ENCODE measurements around the gene RBM47. TPM values are rescaled to one million over a fixed set of nuclear protein-coding genes. Genes with fewer than 3 reads are reported as not detected.

RBM47 gene
- total RNA-seq, 1 donor from 2014 or later: 0.11 TPM

DNA sequence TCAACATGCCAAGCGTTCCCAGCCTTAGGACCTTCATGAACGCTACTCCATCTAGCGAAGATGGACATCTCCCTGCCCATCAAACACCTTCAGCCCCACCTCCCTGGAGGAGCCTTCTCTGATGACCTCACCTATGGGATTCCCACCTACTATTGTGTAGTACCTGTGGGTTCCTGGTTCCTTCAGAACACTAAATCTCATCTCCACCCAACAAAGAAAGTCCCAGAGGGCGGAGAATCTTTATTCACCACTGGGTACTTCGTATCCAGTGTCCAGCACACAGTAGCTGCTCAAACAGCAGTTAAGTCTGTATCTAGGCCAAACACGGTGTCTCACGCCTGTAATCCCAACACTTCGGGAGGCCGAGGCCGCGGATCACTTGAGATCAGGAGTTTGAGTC, 10.1 kb downstream of the RBM47 start:
- Mint-ChIP-seq H3K27me3 (ENCODE audit: unreplicated experiment) (peaks cover 2% of the 10 kb centered on the region), H3K4me1 (ENCODE audit: unreplicated experiment) (peaks cover 5% of the 10 kb centered on the region), H3K4me3 (ENCODE audit: unreplicated experiment) (no peak overlapping the region), H3K27ac (ENCODE audit: unreplicated experiment) (no peak overlapping the region), H3K9me3 (ENCODE audit: unreplicated experiment) (peaks cover 3% of the 10 kb centered on the region), H3K36me3 (ENCODE audit: unreplicated experiment) (no peaks in the 10 kb centered on the region)
- no peak for DNase-seq (ENCODE audit: extremely low spot score, unreplicated experiment)
- TF ChIP-seq, protein P1, sequence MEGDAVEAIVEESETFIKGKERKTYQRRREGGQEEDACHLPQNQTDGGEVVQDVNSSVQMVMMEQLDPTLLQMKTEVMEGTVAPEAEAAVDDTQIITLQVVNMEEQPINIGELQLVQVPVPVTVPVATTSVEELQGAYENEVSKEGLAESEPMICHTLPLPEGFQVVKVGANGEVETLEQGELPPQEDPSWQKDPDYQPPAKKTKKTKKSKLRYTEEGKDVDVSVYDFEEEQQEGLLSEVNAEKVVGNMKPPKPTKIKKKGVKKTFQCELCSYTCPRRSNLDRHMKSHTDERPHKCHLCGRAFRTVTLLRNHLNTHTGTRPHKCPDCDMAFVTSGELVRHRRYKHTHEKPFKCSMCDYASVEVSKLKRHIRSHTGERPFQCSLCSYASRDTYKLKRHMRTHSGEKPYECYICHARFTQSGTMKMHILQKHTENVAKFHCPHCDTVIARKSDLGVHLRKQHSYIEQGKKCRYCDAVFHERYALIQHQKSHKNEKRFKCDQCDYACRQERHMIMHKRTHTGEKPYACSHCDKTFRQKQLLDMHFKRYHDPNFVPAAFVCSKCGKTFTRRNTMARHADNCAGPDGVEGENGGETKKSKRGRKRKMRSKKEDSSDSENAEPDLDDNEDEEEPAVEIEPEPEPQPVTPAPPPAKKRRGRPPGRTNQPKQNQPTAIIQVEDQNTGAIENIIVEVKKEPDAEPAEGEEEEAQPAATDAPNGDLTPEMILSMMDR (IDR thresholded peaks at IDR 0.05): no peak

DNA sequence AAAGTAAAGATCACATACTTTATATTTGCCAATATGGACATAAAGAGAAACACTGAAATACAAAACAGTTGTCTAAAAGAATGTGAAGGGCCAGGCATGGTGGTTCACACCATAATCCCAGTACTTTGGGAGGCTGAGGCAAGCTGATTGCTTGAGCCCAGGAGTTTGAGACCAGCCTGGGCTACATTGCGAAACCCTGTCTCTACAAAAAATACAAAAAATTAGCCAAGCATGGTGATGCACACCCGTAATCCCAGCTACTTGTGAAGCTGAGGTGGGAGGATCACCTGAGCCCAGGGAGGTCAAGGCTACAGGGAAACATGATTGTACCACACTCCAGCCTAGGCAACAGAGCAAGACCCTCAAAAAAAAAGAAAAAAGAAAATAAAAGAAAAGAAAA, 11.8 kb downstream of the RBM47 start:
- Mint-ChIP-seq H3K4me1 (ENCODE audit: unreplicated experiment) (peaks cover 5% of the 10 kb centered on the region), H3K36me3 (ENCODE audit: unreplicated experiment) (no peaks in the 10 kb centered on the region), H3K4me3 (ENCODE audit: unreplicated experiment) (no peak overlapping the region), H3K27me3 (ENCODE audit: unreplicated experiment) (peaks cover 1% of the 10 kb centered on the region), H3K27ac (ENCODE audit: unreplicated experiment) (no peak overlapping the region), H3K9me3 (ENCODE audit: unreplicated experiment) (peaks cover 3% of the 10 kb centered on the region)
- TF ChIP-seq, protein P1 (IDR thresholded peaks at IDR 0.05): no peak
- DNase-seq (ENCODE audit: extremely low spot score, unreplicated experiment): no peak

DNA sequence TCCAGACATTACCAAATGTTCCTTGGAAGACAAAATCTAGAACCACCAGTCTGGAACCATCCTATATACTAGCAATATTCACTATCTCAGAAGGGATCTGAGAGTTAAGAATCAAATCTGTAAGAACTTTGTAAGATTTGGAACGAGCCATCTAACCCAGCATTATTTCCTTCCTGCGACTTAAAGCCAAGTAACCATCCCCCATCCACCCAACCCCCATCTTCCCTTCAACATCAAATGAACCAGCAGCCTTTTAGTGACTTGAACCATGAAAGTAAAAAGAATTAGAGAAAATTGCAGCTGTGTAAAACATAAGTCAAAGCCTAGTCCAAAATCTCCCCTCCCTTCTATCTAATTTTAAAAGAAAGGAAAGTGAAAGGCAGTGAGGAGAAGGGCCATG, 15.6 kb downstream of the RBM47 start:
- Mint-ChIP-seq H3K4me1 (ENCODE audit: unreplicated experiment) (no peaks in the 10 kb centered on the region), H3K27ac (ENCODE audit: unreplicated experiment) (no peak overlapping the region), H3K9me3 (ENCODE audit: unreplicated experiment) (no peaks in the 10 kb centered on the region), H3K36me3 (ENCODE audit: unreplicated experiment) (no peaks in the 10 kb centered on the region), H3K27me3 (ENCODE audit: unreplicated experiment) (peaks cover 6% of the 10 kb centered on the region), H3K4me3 (ENCODE audit: unreplicated experiment) (no peak overlapping the region)
- TF ChIP-seq, protein P1 (IDR thresholded peaks at IDR 0.05): no peak
- DNase-seq (ENCODE audit: extremely low spot score, unreplicated experiment): no peak

DNA sequence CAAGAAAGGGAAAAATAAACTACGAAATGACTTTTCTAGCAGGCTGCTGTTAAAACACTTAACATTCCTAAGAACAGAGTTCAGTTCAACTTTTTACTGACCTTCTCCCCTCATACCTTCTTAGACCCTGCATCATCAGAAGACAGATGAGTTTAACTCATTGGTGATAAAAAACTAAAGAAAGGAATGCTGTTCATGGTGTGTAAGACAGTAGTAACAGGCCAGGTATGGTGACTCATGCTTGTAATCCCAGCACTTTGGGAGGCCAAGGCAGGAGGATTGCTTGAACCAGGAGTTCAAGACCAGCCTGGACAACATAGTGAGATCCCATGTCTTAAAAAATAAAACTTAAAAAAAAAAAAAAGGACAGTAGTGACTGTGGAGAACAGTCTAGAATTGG, 16.2 kb downstream of the RBM47 start:
- peaks cover 6% of the 10 kb centered on the region for H3K27me3 Mint-ChIP-seq (ENCODE audit: unreplicated experiment)
- no peaks in the 10 kb centered on the region for H3K4me1 Mint-ChIP-seq (ENCODE audit: unreplicated experiment)
- H3K36me3 Mint-ChIP-seq (ENCODE audit: unreplicated experiment): no peaks in the 10 kb centered on the region
- no peak overlapping the region for H3K27ac Mint-ChIP-seq (ENCODE audit: unreplicated experiment)
- H3K4me3 Mint-ChIP-seq (ENCODE audit: unreplicated experiment): no peak overlapping the region
- TF ChIP-seq, protein P1 (IDR thresholded peaks at IDR 0.05): no peak
- no peak for DNase-seq (ENCODE audit: extremely low spot score, unreplicated experiment)
- no peaks in the 10 kb centered on the region for H3K9me3 Mint-ChIP-seq (ENCODE audit: unreplicated experiment)

DNA sequence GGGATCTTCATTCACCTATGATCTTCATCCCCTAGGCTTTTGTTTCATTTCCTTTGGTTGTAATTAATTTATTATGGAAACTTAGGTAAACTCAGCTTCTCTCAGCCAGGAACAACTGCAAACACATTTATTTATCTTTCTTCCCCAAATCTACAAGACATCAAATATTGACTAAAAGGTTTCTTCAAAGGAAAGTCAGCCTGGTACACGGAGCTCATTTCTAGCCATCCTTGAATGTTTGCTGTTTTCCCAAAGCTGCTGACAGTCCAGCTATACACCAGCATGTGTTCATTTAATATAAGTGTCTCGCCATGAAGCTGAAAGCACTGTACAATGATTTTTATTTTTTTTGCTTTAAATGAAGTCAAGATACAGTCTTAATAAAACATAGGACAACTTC, 16.8 kb downstream of the RBM47 start:
- TF ChIP-seq, protein P1 (IDR thresholded peaks at IDR 0.05): no peak
- no peaks in the 10 kb centered on the region for H3K9me3 Mint-ChIP-seq (ENCODE audit: unreplicated experiment)
- DNase-seq (ENCODE audit: extremely low spot score, unreplicated experiment): no peak
- no peak overlapping the region for H3K4me3 Mint-ChIP-seq (ENCODE audit: unreplicated experiment)
- H3K36me3 Mint-ChIP-seq (ENCODE audit: unreplicated experiment): no peaks in the 10 kb centered on the region
- no peak overlapping the region for H3K27ac Mint-ChIP-seq (ENCODE audit: unreplicated experiment)
- H3K4me1 Mint-ChIP-seq (ENCODE audit: unreplicated experiment): no peaks in the 10 kb centered on the region
- H3K27me3 Mint-ChIP-seq (ENCODE audit: unreplicated experiment): peaks cover 6% of the 10 kb centered on the region

All from osteocyte (in vitro differentiated cells).